GM19240 (cell line): ENCODE data around the gene DSG2.
"Not testable (repeated sequence)": the region's sequence is repeated elsewhere in the genome, so short reads cannot be mapped to it uniquely, and the experiment has no call there.

Experiments used
- DNase-seq: peaks from one replicate; pipeline ENCODE4 v3.0.0; 2011; ENCODE audit warnings: low spot score; ENCODE audit not compliant: insufficient read length

Gene DSG2

GRCh38 chr18:31500051-31500688 is 2.2 kb downstream of the DSG2 start:
- DNase-seq = peak; percentile 31

GRCh38 chr18:31503011-31503410 is 5.0 kb downstream of the DSG2 start:
- no peak for DNase-seq

GRCh38 chr18:31504455-31505147 is 6.6 kb downstream of the DSG2 start:
- DNase-seq = no peak

GRCh38 chr18:31505156-31505555 is 7.2 kb downstream of the DSG2 start:
- no peak for DNase-seq

- DNase-seq = no peak
These were observed 8.2 kb downstream of the DSG2 start for GRCh38 chr18:31506024-31506742.

- DNase-seq = not testable (repeated sequence)
These were observed 9.1 kb downstream of the DSG2 start for GRCh38 chr18:31507124-31507523.

- DNase-seq = no peak
These were observed 10.8 kb downstream of the DSG2 start for GRCh38 chr18:31508781-31509180.

- DNase-seq = no peak
These were observed 11.6 kb downstream of the DSG2 start for GRCh38 chr18:31509571-31509970.

- no peak for DNase-seq
These were observed 12.3 kb downstream of the DSG2 start for GRCh38 chr18:31510319-31510718.

- no peak for DNase-seq
These were observed 13.1 kb downstream of the DSG2 start for GRCh38 chr18:31511098-31511497.

- no peak for DNase-seq
These were observed 14.3 kb downstream of the DSG2 start for GRCh38 chr18:31512203-31512764.

GRCh38 chr18:31513189-31513935 is 15.4 kb downstream of the DSG2 start:
- DNase-seq = no peak

GRCh38 chr18:31516437-31516836 is 18.5 kb downstream of the DSG2 start:
- no peak for DNase-seq

GRCh38 chr18:31526374-31526773 is 28.4 kb downstream of the DSG2 start:
- no peak for DNase-seq

GRCh38 chr18:31533236-31533635 is 35.3 kb downstream of the DSG2 start:
- no peak for DNase-seq

- DNase-seq = no peak
These were observed 40.9 kb downstream of the DSG2 start for GRCh38 chr18:31538837-31539236.

GRCh38 chr18:31546476-31546875 is 48.5 kb downstream of the DSG2 start:
- no peak for DNase-seq

- no peak for DNase-seq
These were observed 50.9 kb downstream of the DSG2 start for GRCh38 chr18:31548853-31549252.

GRCh38 chr18:31549416-31549815 is 51.4 kb downstream of the DSG2 start:
- DNase-seq = no peak

GRCh38 chr18:31551883-31552282 is 53.9 kb downstream of the DSG2 start:
- no peak for DNase-seq

- DNase-seq = no peak
These were observed 55.8 kb downstream of the DSG2 start for GRCh38 chr18:31553800-31554199.

GRCh38 chr18:31554776-31555175 is 56.8 kb downstream of the DSG2 start:
- DNase-seq = no peak
